H9 (cell line): Measurements from ENCODE around the gene PDS5B. TPM values are rescaled to one million over a fixed set of nuclear protein-coding genes. Genes with fewer than 3 reads are reported as not detected.
A peak's percentile ranks its signal among the peaks of the same experiment; 100 is the strongest.

Source experiments
- DNase-seq: peaks from one replicate; pipeline ENCODE4 v3.0.0-alpha.2; 2017
- H2AFZ ChIP-seq: one replicate; pipeline ENCODE4 v1.6.1; 2013; ENCODE audit warnings: mild to moderate bottlenecking, low read length, control low read depth, moderate library complexity
- H2AK5ac ChIP-seq: 2 replicates; pipeline ENCODE4 v1.6.1; 2013; ENCODE audit warnings: low read length, control low read depth, mixed read lengths; ENCODE audit not compliant: insufficient read length
- H2BK120ac ChIP-seq: one replicate; pipeline ENCODE4 v1.6.1; 2013; ENCODE audit warnings: low read depth, mild to moderate bottlenecking, low read length, control low read depth, inconsistent platforms; ENCODE audit not compliant: poor library complexity, severe bottlenecking
- H2BK12ac ChIP-seq: 2 replicates; pipeline ENCODE4 v1.6.1; 2013; ENCODE audit warnings: low read length, control low read depth, mixed read lengths, low read depth; ENCODE audit not compliant: insufficient read length
- H2BK15ac ChIP-seq: 2 replicates; pipeline ENCODE4 v1.6.1; 2013; ENCODE audit warnings: low read depth, low read length, control low read depth
- H2BK20ac ChIP-seq: one replicate; pipeline ENCODE4 v1.6.1; 2013; ENCODE audit warnings: low read depth, mild to moderate bottlenecking, low read length, control low read depth, inconsistent platforms; ENCODE audit not compliant: poor library complexity, severe bottlenecking
- H2BK5ac ChIP-seq: 2 replicates; pipeline ENCODE4 v1.6.1; 2013; ENCODE audit warnings: low read length, control low read depth, mixed read lengths; ENCODE audit not compliant: insufficient read length
- H3K14ac ChIP-seq: 2 replicates; pipeline ENCODE4 v1.6.1; 2013; ENCODE audit warnings: low read length, control low read depth; ENCODE audit not compliant: insufficient read depth
- H3K18ac ChIP-seq: 2 replicates; pipeline ENCODE4 v1.6.1; 2013; ENCODE audit warnings: low read depth, mild to moderate bottlenecking, mixed read lengths, low read length, control low read depth; ENCODE audit not compliant: insufficient read length
- H3K23ac ChIP-seq: 2 replicates; pipeline ENCODE4 v1.6.1; 2013; ENCODE audit warnings: low read length, control low read depth, mixed read lengths, low read depth; ENCODE audit not compliant: insufficient read length
- H3K23me2 ChIP-seq: 2 replicates; pipeline ENCODE4 v1.6.1; 2013; ENCODE audit warnings: low read depth, mild to moderate bottlenecking, mixed read lengths, low read length, control low read depth; ENCODE audit not compliant: insufficient read length, poor library complexity, severe bottlenecking
- H3K27ac ChIP-seq: 2 replicates; pipeline ENCODE4 v1.5.1; 2013; ENCODE audit warnings: low read length, control low read depth, mixed read lengths, low read depth; ENCODE audit not compliant: insufficient read length
- H3K27me3 ChIP-seq: 2 replicates; pipeline ENCODE4 v1.6.1; 2013; ENCODE audit warnings: low read length, control low read depth, inconsistent platforms; ENCODE audit not compliant: insufficient read depth
- H3K4ac ChIP-seq: 2 replicates; pipeline ENCODE4 v1.6.1; 2013; ENCODE audit warnings: low read depth, mild to moderate bottlenecking, control low read depth, inconsistent platforms, low read length, moderate library complexity
- H3K4me1 ChIP-seq: 2 replicates; pipeline ENCODE4 v1.6.1; 2013; ENCODE audit warnings: low read length, control low read depth, inconsistent platforms; ENCODE audit not compliant: insufficient read depth
- H3K4me2 ChIP-seq: 2 replicates; pipeline ENCODE4 v1.6.1; 2013; ENCODE audit warnings: low read length, control low read depth, mixed read lengths; ENCODE audit not compliant: insufficient read length, insufficient read depth
- H3K56ac ChIP-seq: 2 replicates; pipeline ENCODE4 v1.6.1; 2013; ENCODE audit warnings: low read depth, mild to moderate bottlenecking, mixed read lengths, low read length, control low read depth; ENCODE audit not compliant: insufficient read length
- H3K79me1 ChIP-seq: 2 replicates; pipeline ENCODE4 v1.6.1; 2013; ENCODE audit warnings: low read depth, mild to moderate bottlenecking, moderate library complexity, low read length, control low read depth, inconsistent platforms; ENCODE audit not compliant: insufficient read depth, poor library complexity, severe bottlenecking
- H3K79me2 ChIP-seq: 2 replicates; pipeline ENCODE4 v1.6.1; 2013; ENCODE audit warnings: low read length, control low read depth, inconsistent platforms; ENCODE audit not compliant: insufficient read depth
- H3K9ac ChIP-seq: 2 replicates; pipeline ENCODE4 v1.6.1; 2013; ENCODE audit warnings: low read length, control low read depth, mixed read lengths; ENCODE audit not compliant: insufficient read length; ENCODE audit errors: extremely low read depth
- H3K9me3 ChIP-seq: one replicate; pipeline ENCODE4 v1.6.1; 2013; ENCODE audit warnings: low read depth, low read length, inconsistent platforms; ENCODE audit not compliant: control insufficient read depth
- H3T11ph ChIP-seq: one replicate; pipeline ENCODE4 v1.6.1; 2013; ENCODE audit warnings: mild to moderate bottlenecking, low read length, control low read depth, inconsistent platforms
- H4K20me1 ChIP-seq: one replicate; pipeline ENCODE4 v1.6.1; 2013; ENCODE audit not compliant: control insufficient read depth, insufficient read length, insufficient read depth
- H4K5ac ChIP-seq: 2 replicates; pipeline ENCODE4 v1.6.1; 2013; ENCODE audit warnings: low read depth, mild to moderate bottlenecking, mixed read lengths, low read length, control low read depth; ENCODE audit not compliant: insufficient read length
- H4K8ac ChIP-seq: replicated peaks from 2 replicates; pipeline ENCODE4 v1.6.1; 2013; ENCODE audit warnings: low read length, control low read depth, mixed read lengths, low read depth; ENCODE audit not compliant: insufficient read length
- H4K91ac ChIP-seq: 2 replicates; pipeline ENCODE4 v1.6.1; 2013; ENCODE audit warnings: low read depth, mild to moderate bottlenecking, moderate library complexity, mixed read lengths, low read length, control low read depth; ENCODE audit not compliant: insufficient read length
- H3K27ac Mint-ChIP-seq, 3 experiments: 2 replicates in 2 of 3; 3 replicates in 1 of 3; pipeline ENCODE4 v1.8.0; 2020 to 2021; ENCODE audit warnings: mixed read lengths in 3 of 3, mild to moderate bottlenecking in 1 of 3, moderate library complexity in 1 of 3
- H3K27me3 Mint-ChIP-seq: 2 replicates; pipeline ENCODE4 v1.8.0; 2021; ENCODE audit warnings: low read depth, mild to moderate bottlenecking, moderate library complexity, mixed read lengths
- H3K36me3 Mint-ChIP-seq, 3 experiments: 2 replicates in 2 of 3; 3 replicates in 1 of 3; pipeline ENCODE4 v1.8.0; 2020 to 2021; ENCODE audit warnings: low read depth in 3 of 3, mixed read lengths in 3 of 3; ENCODE audit not compliant: insufficient read depth in 1 of 3
- H3K4me1 Mint-ChIP-seq, 2 experiments: 2 replicates each; pipeline ENCODE4 v1.8.0; 2020; ENCODE audit warnings: mixed read lengths in 2 of 2
- H3K4me3 Mint-ChIP-seq, 2 experiments: 2 replicates in 1 of 2; 3 replicates in 1 of 2; pipeline ENCODE4 v1.8.0; 2020 to 2021; ENCODE audit warnings: mild to moderate bottlenecking in 2 of 2, mixed read lengths in 2 of 2, moderate library complexity in 1 of 2
- H3K9me3 Mint-ChIP-seq, 2 experiments: 2 replicates in 1 of 2; 3 replicates in 1 of 2; pipeline ENCODE4 v1.8.0; 2020; ENCODE audit warnings: mild to moderate bottlenecking in 2 of 2, mixed read lengths in 2 of 2, moderate library complexity in 1 of 2
- WGBS: extraction: QIAGEN DNeasy Blood & Tissue Kit; methylation state at CpG from one replicate; pipeline ENCODE4 v1.1.7; 2013; ENCODE audit warnings: missing lambda C conversion rate, low lambda C conversion rate, mixed read lengths; ENCODE audit not compliant: insufficient read length; ENCODE audit errors: extremely low coverage; 5-methylcytosine and 5-hydroxymethylcytosine counted together
- total RNA-seq: library from RNA; stranded (reverse); gene quantifications from 2 replicates; pipeline ENCODE4 v1.2.1, GENCODE V29; 2021
- TF ChIP-seq, protein P1 (sequence below): fragments of 200-600 bp; sonication (generic); conservative IDR thresholded peaks from 3 replicates; pipeline ENCODE4 v1.8.0; 2021; ENCODE audit warnings: antibody characterized with exemption, mild to moderate bottlenecking

PDS5B gene
- total RNA-seq, 1 experiment from 2014 or later = 50.0 TPM

DNA sequence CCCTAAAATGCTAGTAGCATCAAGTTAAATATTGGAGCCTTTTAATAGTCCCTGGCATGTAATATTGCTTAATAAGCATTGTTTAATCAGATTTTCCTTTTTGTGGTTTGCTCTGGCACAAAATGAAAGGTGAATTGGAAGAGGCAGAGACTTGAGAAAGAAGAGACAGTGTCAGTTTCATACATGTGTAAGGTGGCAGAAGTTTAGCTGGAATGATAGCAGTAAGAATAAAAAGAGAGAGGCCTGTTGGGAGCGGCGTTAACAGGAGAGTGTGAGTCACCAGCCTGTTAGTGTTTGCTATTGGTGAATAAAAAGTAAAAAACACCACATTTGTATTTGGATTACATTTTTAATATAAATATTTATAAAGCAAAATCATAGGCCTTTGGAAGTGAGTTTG lies 145.3 kb downstream of the PDS5B start:
- TF ChIP-seq, protein P1, sequence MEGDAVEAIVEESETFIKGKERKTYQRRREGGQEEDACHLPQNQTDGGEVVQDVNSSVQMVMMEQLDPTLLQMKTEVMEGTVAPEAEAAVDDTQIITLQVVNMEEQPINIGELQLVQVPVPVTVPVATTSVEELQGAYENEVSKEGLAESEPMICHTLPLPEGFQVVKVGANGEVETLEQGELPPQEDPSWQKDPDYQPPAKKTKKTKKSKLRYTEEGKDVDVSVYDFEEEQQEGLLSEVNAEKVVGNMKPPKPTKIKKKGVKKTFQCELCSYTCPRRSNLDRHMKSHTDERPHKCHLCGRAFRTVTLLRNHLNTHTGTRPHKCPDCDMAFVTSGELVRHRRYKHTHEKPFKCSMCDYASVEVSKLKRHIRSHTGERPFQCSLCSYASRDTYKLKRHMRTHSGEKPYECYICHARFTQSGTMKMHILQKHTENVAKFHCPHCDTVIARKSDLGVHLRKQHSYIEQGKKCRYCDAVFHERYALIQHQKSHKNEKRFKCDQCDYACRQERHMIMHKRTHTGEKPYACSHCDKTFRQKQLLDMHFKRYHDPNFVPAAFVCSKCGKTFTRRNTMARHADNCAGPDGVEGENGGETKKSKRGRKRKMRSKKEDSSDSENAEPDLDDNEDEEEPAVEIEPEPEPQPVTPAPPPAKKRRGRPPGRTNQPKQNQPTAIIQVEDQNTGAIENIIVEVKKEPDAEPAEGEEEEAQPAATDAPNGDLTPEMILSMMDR = no peak
- H3K4me2 ChIP-seq = no peak overlapping the region

More for the DNA sequence above, 145.3 kb downstream of the PDS5B start:
- Histone ChIP-seq H2BK20ac (no peak overlapping the region), H3K79me1 (no peaks in the 10 kb centered on the region), H3K4me1 (no peaks in the 10 kb centered on the region), H3K4ac (no peak overlapping the region), H2BK5ac (no peak overlapping the region), H3K18ac (no peak overlapping the region), H3K14ac (no peak overlapping the region), H2AK5ac (no peak overlapping the region), H2BK120ac (no peak overlapping the region), H3K9ac (no peak overlapping the region), H3K27ac (no peak overlapping the region), H3K56ac (no peak overlapping the region), H2BK15ac (no peak overlapping the region), H4K8ac (no peak overlapping the region), H2AFZ (no peak overlapping the region), H3K23ac (no peak overlapping the region), H3K23me2 (no peaks in the 10 kb centered on the region), H2BK12ac (no peak overlapping the region), H4K5ac (no peak overlapping the region), H4K91ac (no peak overlapping the region), H3T11ph (no peak overlapping the region), H4K20me1 (no peaks in the 10 kb centered on the region), H3K79me2 (no peaks in the 10 kb centered on the region), H3K27me3 (no peaks in the 10 kb centered on the region), H3K9me3 (no peaks in the 10 kb centered on the region)
- no peak overlapping the region for H3K4me3 Mint-ChIP-seq
- peaks cover 6 to 17% (median 15%) of the 10 kb centered on the region in 3 experiments for H3K36me3 Mint-ChIP-seq
- no CpG with 5 or more reads among the region's 2 CpGs for WGBS
- peaks cover 23 to 31% of the 10 kb centered on the region in 2 experiments for H3K4me1 Mint-ChIP-seq
- DNase-seq = no peak
- peaks cover 8 to 9% of the 10 kb centered on the region in 2 experiments; a peak in 4 of 5 replicates for H3K9me3 Mint-ChIP-seq
- H3K27me3 Mint-ChIP-seq = no peaks in the 10 kb centered on the region
- peak overlapping the region; percentile 1 to 8 (median 2); a peak in 3 of 7 replicates for H3K27ac Mint-ChIP-seq
